Neural progenitor cell (in vitro differentiated cells): Measurements from ENCODE around the gene ABCG4. TPM values are rescaled to one million over a fixed set of nuclear protein-coding genes. Genes with fewer than 3 reads are reported as not detected.
A peak's percentile ranks its signal among the peaks of the same experiment; 100 is the strongest.

Source experiments
- DNase-seq: peaks from one replicate; pipeline ENCODE4 v3.0.0-alpha.2; 2016; ENCODE audit warnings: low spot score
- H2AFZ ChIP-seq: fragments of 200-600 bp; sonication (generic); replicated peaks from 2 replicates; pipeline ENCODE4 v1.6.1; 2016; ENCODE audit warnings: antibody characterized with exemption
- H3F3A ChIP-seq: fragments of 200-600 bp; sonication (generic); 2 replicates; pipeline ENCODE4 v1.6.1; 2016; ENCODE audit warnings: antibody characterized with exemption, low read depth
- H3K27ac ChIP-seq: fragments of 200-600 bp; sonication (generic); 2 replicates; pipeline ENCODE4 v1.5.1; 2016; ENCODE audit warnings: mild to moderate bottlenecking
- H3K27me3 ChIP-seq: fragments of 200-600 bp; sonication (generic); 2 replicates; pipeline ENCODE4 v1.6.1; 2016; ENCODE audit warnings: mild to moderate bottlenecking, moderate library complexity
- H3K36me3 ChIP-seq: fragments of 200-600 bp; sonication (generic); 2 replicates; pipeline ENCODE4 v1.5.1; 2016
- H3K4me1 ChIP-seq: fragments of 200-600 bp; sonication (generic); 2 replicates; pipeline ENCODE4 v1.6.1; 2016; ENCODE audit warnings: mixed run types
- H3K4me2 ChIP-seq: fragments of 200-600 bp; sonication (generic); 2 replicates; pipeline ENCODE4 v1.6.1; 2016
- H3K4me3 ChIP-seq: fragments of 200-600 bp; sonication (generic); 2 replicates; pipeline ENCODE4 v1.5.1; 2016
- H3K79me2 ChIP-seq: fragments of 200-600 bp; sonication (generic); 2 replicates; pipeline ENCODE4 v1.6.1; 2016; ENCODE audit warnings: low read depth
- H3K9ac ChIP-seq: fragments of 200-600 bp; sonication (generic); 2 replicates; pipeline ENCODE4 v1.6.1; 2016
- H3K9me3 ChIP-seq: fragments of 200-600 bp; sonication (generic); 2 replicates; pipeline ENCODE4 v1.5.1; 2016; ENCODE audit warnings: low read depth
- H4K20me1 ChIP-seq: fragments of 200-600 bp; sonication (generic); 2 replicates; pipeline ENCODE4 v1.6.1; 2016; ENCODE audit warnings: low read depth
- H3K27ac Mint-ChIP-seq: 3 replicates; pipeline ENCODE4 v1.8.0; 2021; ENCODE audit warnings: mixed read lengths
- H3K27me3 Mint-ChIP-seq: 2 replicates; pipeline ENCODE4 v1.8.0; 2022; ENCODE audit warnings: low read depth, mild to moderate bottlenecking, inconsistent platforms, moderate library complexity, mixed read lengths; ENCODE audit not compliant: insufficient read depth
- H3K36me3 Mint-ChIP-seq: 3 replicates; pipeline ENCODE4 v1.8.0; 2021; ENCODE audit warnings: mixed read lengths
- H3K4me1 Mint-ChIP-seq: 3 replicates; pipeline ENCODE4 v1.8.0; 2021; ENCODE audit warnings: mixed read lengths
- H3K4me3 Mint-ChIP-seq: 3 replicates; pipeline ENCODE4 v1.8.0; 2021; ENCODE audit warnings: mild to moderate bottlenecking, moderate library complexity, mixed read lengths
- H3K9me3 Mint-ChIP-seq: 3 replicates; pipeline ENCODE4 v1.8.0; 2020; ENCODE audit warnings: mixed read lengths
- EZH2 ChIP-seq: fragments of 200-600 bp; sonication (generic); IDR thresholded peaks from 2 replicates; pipeline ENCODE4 v1.6.1; 2017; ENCODE audit warnings: antibody characterized with exemption, mild to moderate bottlenecking, moderate library complexity
- EZH2phosphoT487 ChIP-seq: fragments of 200-600 bp; sonication (generic); IDR thresholded peaks from 2 replicates; pipeline ENCODE4 v1.6.1; 2017; ENCODE audit warnings: antibody characterized with exemption
- total RNA-seq: library from RNA; depleted of rRNA; stranded (reverse); fragments of >200 nt; gene quantifications from 2 replicates; pipeline ENCODE4 v1.2.3, GENCODE V29; 2015; ENCODE audit warnings: low replicate concordance
- TF ChIP-seq, protein P1 (sequence below): fragments of 200-600 bp; sonication (generic); IDR thresholded peaks from 2 replicates; pipeline ENCODE4 v1.5.1; 2017; ENCODE audit warnings: antibody characterized with exemption, mild to moderate bottlenecking

The ABCG4 gene
- total RNA-seq, 1 donor from 2014 or later = 0.24 TPM

DNA sequence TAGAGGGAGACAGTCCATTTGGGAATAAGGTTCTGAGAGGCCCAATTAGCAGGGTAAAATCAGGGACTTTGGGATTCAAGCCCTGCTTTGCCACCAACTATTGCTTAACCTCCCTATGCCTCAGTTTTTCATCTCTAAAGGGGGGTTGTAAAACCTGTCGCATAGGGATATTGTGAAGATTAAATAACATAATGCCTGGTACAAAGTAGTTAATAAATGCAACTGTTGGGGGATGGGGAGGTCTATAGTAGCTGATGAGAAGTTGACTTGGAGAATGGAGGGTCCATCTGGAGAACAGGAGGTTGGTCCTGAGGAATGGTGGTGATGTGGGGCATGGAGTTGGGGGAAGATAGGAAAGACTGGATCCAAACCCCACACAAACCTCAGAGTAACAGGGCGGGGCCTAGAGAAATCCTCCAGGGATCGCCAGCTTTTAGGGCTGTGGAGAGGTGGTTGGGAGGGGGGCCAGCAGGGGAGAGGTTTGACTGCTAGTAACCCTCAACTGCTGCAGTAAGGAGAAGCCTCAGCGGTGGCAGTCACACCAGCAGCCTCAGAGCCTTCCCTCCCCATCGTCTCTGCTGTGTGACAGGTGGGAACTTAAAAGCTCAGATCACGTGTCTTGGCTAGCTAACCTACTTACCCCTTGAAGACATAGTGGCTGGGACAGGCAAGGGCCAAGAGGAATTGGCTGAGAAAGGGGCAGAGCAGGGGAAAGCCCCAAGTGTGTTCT lies 1.1 kb upstream of the ABCG4 start:
- Mint-ChIP-seq H3K4me1 (peaks cover 28% of the 10 kb centered on the region), H3K36me3 (no peaks in the 10 kb centered on the region), H3K9me3 (no peaks in the 10 kb centered on the region), H3K27me3 (peaks cover 36% of the 10 kb centered on the region), H3K27ac (no peak overlapping the region), H3K4me3 (peak overlapping the region; percentile 88)
- peak; percentile 23 for DNase-seq
- Histone ChIP-seq H3K4me3 (no peak overlapping the region), H3F3A (peaks cover 31% of the 10 kb centered on the region), H3K4me2 (peak overlapping the region; percentile 26), H3K9me3 (no peaks in the 10 kb centered on the region), H3K4me1 (peaks cover 19% of the 10 kb centered on the region), H3K27ac (no peak overlapping the region), H3K36me3 (no peaks in the 10 kb centered on the region), H2AFZ (no peak overlapping the region), H4K20me1 (no peaks in the 10 kb centered on the region), H3K79me2 (no peaks in the 10 kb centered on the region), H3K9ac (no peak overlapping the region), H3K27me3 (peaks cover 69% of the 10 kb centered on the region)
- TF ChIP-seq, protein P1, sequence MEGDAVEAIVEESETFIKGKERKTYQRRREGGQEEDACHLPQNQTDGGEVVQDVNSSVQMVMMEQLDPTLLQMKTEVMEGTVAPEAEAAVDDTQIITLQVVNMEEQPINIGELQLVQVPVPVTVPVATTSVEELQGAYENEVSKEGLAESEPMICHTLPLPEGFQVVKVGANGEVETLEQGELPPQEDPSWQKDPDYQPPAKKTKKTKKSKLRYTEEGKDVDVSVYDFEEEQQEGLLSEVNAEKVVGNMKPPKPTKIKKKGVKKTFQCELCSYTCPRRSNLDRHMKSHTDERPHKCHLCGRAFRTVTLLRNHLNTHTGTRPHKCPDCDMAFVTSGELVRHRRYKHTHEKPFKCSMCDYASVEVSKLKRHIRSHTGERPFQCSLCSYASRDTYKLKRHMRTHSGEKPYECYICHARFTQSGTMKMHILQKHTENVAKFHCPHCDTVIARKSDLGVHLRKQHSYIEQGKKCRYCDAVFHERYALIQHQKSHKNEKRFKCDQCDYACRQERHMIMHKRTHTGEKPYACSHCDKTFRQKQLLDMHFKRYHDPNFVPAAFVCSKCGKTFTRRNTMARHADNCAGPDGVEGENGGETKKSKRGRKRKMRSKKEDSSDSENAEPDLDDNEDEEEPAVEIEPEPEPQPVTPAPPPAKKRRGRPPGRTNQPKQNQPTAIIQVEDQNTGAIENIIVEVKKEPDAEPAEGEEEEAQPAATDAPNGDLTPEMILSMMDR = no peak
- no peak for TF ChIP-seq EZH2phosphoT487
- TF ChIP-seq EZH2 = no peak

DNA sequence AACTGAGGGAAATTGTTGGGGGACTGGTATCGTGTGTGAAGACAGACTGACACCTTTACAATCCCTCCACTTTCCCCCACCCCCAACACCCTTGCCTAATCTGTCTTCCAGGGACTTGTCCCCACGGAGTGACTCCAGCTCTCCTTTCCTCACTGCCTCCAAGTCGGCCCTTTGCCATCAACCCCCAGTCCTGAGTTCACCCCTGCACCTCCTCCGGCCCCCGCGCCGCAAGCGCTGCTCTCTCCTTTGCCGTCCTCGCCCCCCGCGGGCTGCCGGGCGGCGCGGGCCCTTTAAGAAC lies 183 bp upstream of the ABCG4 start:
- Mint-ChIP-seq H3K9me3 (no peaks in the 10 kb centered on the region), H3K27ac (peak overlapping the region; percentile 69), H3K27me3 (peaks cover 43% of the 10 kb centered on the region), H3K4me3 (peak overlapping the region; percentile 88), H3K4me1 (peaks cover 29% of the 10 kb centered on the region), H3K36me3 (no peaks in the 10 kb centered on the region)
- peak; percentile 52 for TF ChIP-seq EZH2
- no peak for TF ChIP-seq EZH2phosphoT487
- Histone ChIP-seq H3K4me1 (peaks cover 19% of the 10 kb centered on the region), H3K9me3 (no peaks in the 10 kb centered on the region), H3K27me3 (peaks cover 69% of the 10 kb centered on the region), H2AFZ (peak overlapping the region; percentile 93), H3K27ac (no peak overlapping the region), H3K9ac (no peak overlapping the region), H4K20me1 (no peaks in the 10 kb centered on the region), H3K79me2 (no peaks in the 10 kb centered on the region), H3K4me2 (peak overlapping the region; percentile 99), H3K36me3 (no peaks in the 10 kb centered on the region), H3K4me3 (peak overlapping the region; percentile 68), H3F3A (peaks cover 31% of the 10 kb centered on the region)
- no peak for DNase-seq

DNA sequence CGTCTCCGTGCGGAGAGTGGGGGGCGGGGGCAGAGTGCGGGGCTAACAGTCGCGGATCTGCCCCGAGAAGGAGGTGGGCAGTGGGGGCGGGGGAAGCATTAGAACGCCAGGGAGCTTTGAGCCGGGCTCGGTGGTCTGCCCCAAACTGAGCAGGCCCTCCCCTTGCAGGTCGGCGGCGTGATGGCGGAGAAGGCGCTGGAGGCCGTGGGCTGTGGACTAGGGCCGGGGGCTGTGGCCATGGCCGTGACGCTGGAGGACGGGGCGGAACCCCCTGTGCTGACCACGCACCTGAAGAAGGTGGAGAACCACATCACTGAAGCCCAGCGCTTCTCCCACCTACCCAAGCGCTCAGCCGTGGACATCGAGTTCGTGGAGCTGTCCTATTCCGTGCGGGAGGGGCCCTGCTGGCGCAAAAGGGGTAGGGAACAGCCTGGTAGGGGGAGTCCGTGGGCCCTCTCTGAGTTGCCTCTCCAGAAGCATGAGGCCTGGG lies 979 bp downstream of the ABCG4 start:
- no peak for DNase-seq
- Histone ChIP-seq H3K4me1 (peaks cover 19% of the 10 kb centered on the region), H3K4me2 (peak overlapping the region; percentile 99), H3K79me2 (no peaks in the 10 kb centered on the region), H3K27ac (no peak overlapping the region), H3K36me3 (no peaks in the 10 kb centered on the region), H2AFZ (peak overlapping the region; percentile 93), H3K9me3 (no peaks in the 10 kb centered on the region), H4K20me1 (no peaks in the 10 kb centered on the region), H3F3A (peaks cover 31% of the 10 kb centered on the region), H3K27me3 (peaks cover 69% of the 10 kb centered on the region), H3K9ac (no peak overlapping the region), H3K4me3 (peak overlapping the region; percentile 68)
- TF ChIP-seq EZH2 (no peak), EZH2phosphoT487 (no peak)
- TF ChIP-seq, protein P1 = no peak
- Mint-ChIP-seq H3K27me3 (peaks cover 47% of the 10 kb centered on the region), H3K27ac (no peak overlapping the region), H3K4me1 (peaks cover 26% of the 10 kb centered on the region), H3K9me3 (no peaks in the 10 kb centered on the region), H3K4me3 (peak overlapping the region; percentile 82), H3K36me3 (no peaks in the 10 kb centered on the region)

DNA sequence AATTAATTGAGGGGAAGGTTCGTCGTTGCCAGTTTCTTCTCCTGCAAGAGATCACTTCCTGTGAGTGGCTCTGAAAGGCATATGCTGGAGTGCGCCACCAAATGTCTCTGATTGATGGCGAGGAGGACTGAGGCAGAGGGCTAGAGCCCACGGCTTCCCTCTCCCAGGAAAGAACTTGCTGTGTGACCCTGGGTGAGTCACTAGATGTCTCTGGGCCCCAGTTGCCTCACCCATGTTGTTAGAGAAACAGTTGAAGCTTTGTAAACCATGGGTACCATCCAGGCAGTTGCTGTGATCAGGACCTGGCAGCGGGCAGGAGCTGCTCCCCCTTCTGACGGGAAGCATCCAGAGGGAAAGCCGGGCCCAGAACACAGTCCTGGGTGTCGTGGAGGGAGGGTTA lies 3.2 kb downstream of the ABCG4 start:
- H3K9me3 ChIP-seq = no peaks in the 10 kb centered on the region
- H2AFZ ChIP-seq = no peak overlapping the region
- H3K4me3 Mint-ChIP-seq = no peak overlapping the region
- H3F3A ChIP-seq = peaks cover 31% of the 10 kb centered on the region
- no peaks in the 10 kb centered on the region for H3K9me3 Mint-ChIP-seq
- DNase-seq = no peak
- no peak overlapping the region for H3K9ac ChIP-seq
- no peak overlapping the region for H3K4me2 ChIP-seq
- H3K36me3 ChIP-seq = no peaks in the 10 kb centered on the region
- no peaks in the 10 kb centered on the region for H4K20me1 ChIP-seq
- peaks cover 19% of the 10 kb centered on the region for H3K4me1 Mint-ChIP-seq
- no peak overlapping the region for H3K4me3 ChIP-seq
- H3K4me1 ChIP-seq = peaks cover 19% of the 10 kb centered on the region
- no peaks in the 10 kb centered on the region for H3K36me3 Mint-ChIP-seq
- no peak for TF ChIP-seq EZH2phosphoT487
- TF ChIP-seq, protein P1 = no peak
- TF ChIP-seq EZH2 = no peak
- H3K27me3 Mint-ChIP-seq = peaks cover 49% of the 10 kb centered on the region
- no peak overlapping the region for H3K27ac Mint-ChIP-seq
- no peaks in the 10 kb centered on the region for H3K79me2 ChIP-seq
- H3K27me3 ChIP-seq = peaks cover 53% of the 10 kb centered on the region
- no peak overlapping the region for H3K27ac ChIP-seq
